CD14-positive monocyte (primary cell): ENCODE measurements around the gene ENTPD7. TPM values are rescaled to one million over a fixed set of nuclear protein-coding genes. Genes with fewer than 3 reads are reported as not detected.
A peak's percentile ranks its signal among the peaks of the same experiment; 100 is the strongest.

ENCODE experiments used
- DNase-seq, 3 donors: peaks; one replicate each; pipeline ENCODE4 v3.0.0-alpha.2; 2011 to 2022
- H2AFZ ChIP-seq: 2 replicates; pipeline ENCODE4 v1.6.0; 2012; ENCODE audit warnings: mild to moderate bottlenecking, low read depth, low read length, inconsistent platforms; ENCODE audit not compliant: insufficient read depth, poor library complexity, severe bottlenecking
- H3K27ac ChIP-seq, 2 donors: 1 replicate in 1 of 2; 2 replicates in 1 of 2; pipeline ENCODE4 v1.5.1; 2012 to 2013; ENCODE audit warnings: low read length in 2 of 2, control low read depth in 1 of 2, inconsistent platforms in 1 of 2, low read depth in 1 of 2, mild to moderate bottlenecking in 1 of 2
- H3K27me3 ChIP-seq, 2 donors: one replicate each; pipeline versions ENCODE4 v1.6.0 to v1.6.1; 2011 to 2013; ENCODE audit warnings: low read length in 2 of 2; ENCODE audit not compliant: control insufficient read depth in 2 of 2, insufficient read depth in 2 of 2
- H3K36me3 ChIP-seq, 2 donors: replicated peaks in 1 of 2; 1 replicate in 1 of 2; 2 replicates in 1 of 2; pipeline versions ENCODE4 v1.5.1 to v1.6.1; 2012 to 2013; ENCODE audit warnings: low read length in 2 of 2, control low read depth in 1 of 2, inconsistent platforms in 1 of 2, mild to moderate bottlenecking in 1 of 2; ENCODE audit not compliant: insufficient read depth in 2 of 2, control insufficient read depth in 1 of 2
- H3K4me1 ChIP-seq, 2 donors: 1 replicate in 1 of 2; 2 replicates in 1 of 2; pipeline versions ENCODE4 v1.5.1 to v1.6.1; 2012 to 2013; ENCODE audit warnings: low read length in 2 of 2, control low read depth in 1 of 2, inconsistent platforms in 1 of 2, mild to moderate bottlenecking in 1 of 2, moderate library complexity in 1 of 2; ENCODE audit not compliant: insufficient read depth in 2 of 2, control insufficient read depth in 1 of 2
- H3K4me2 ChIP-seq: replicated peaks from 2 replicates; pipeline ENCODE3; 2012; ENCODE audit warnings: low read length, moderate library complexity, mild to moderate bottlenecking; ENCODE audit not compliant: poor library complexity, severe bottlenecking; ENCODE audit errors: extremely low read depth
- H3K4me3 ChIP-seq, 3 experiments: fragments of 200-600 bp in 1 of 3; sonication (generic) in 1 of 3; replicated peaks in 1 of 3; 1 replicate in 2 of 3; 2 replicates in 1 of 3; pipeline ENCODE4 v1.5.1; 2011 to 2013; ENCODE audit warnings: low read length in 3 of 3, mild to moderate bottlenecking in 3 of 3, control low read depth in 2 of 3, low read depth in 2 of 3, inconsistent platforms in 1 of 3, moderate library complexity in 1 of 3
- H3K79me2 ChIP-seq: 2 replicates; pipeline ENCODE4 v1.6.0; 2012; ENCODE audit warnings: mild to moderate bottlenecking, control low read depth, inconsistent platforms, low read length, moderate library complexity; ENCODE audit not compliant: insufficient read depth
- H3K9ac ChIP-seq: 2 replicates; pipeline ENCODE4 v1.6.0; 2017; ENCODE audit warnings: low read length, mild to moderate bottlenecking; ENCODE audit not compliant: insufficient read depth, poor library complexity, severe bottlenecking
- H3K9me3 ChIP-seq, 2 donors: replicated peaks in 1 of 2; 1 replicate in 1 of 2; 2 replicates in 1 of 2; pipeline versions ENCODE4 v1.5.1 to v1.6.1; 2012 to 2013; ENCODE audit warnings: low read length in 2 of 2, control low read depth in 1 of 2; ENCODE audit not compliant: control insufficient read depth in 1 of 2, insufficient read depth in 1 of 2
- H4K20me1 ChIP-seq: 2 replicates; pipeline ENCODE4 v1.6.0; 2012; ENCODE audit warnings: mild to moderate bottlenecking, low read length, control low read depth, moderate library complexity; ENCODE audit not compliant: insufficient read depth
- H3K27ac Mint-ChIP-seq, 7 donors: one replicate each; pipeline ENCODE4 v1.8.0; 2020; ENCODE audit warnings: mild to moderate bottlenecking in 7 of 7, mixed read lengths in 7 of 7, moderate library complexity in 6 of 7, inconsistent platforms in 2 of 7
- H3K27me3 Mint-ChIP-seq, 3 donors: one replicate each; pipeline ENCODE4 v1.8.0; 2021 to 2022; ENCODE audit warnings: low read depth in 3 of 3, mild to moderate bottlenecking in 3 of 3, mixed read lengths in 3 of 3, moderate library complexity in 3 of 3, inconsistent platforms in 1 of 3
- H3K36me3 Mint-ChIP-seq, 2 donors: one replicate each; pipeline ENCODE4 v1.8.0; 2020; ENCODE audit warnings: mixed read lengths in 2 of 2, inconsistent platforms in 1 of 2, mild to moderate bottlenecking in 1 of 2
- H3K4me1 Mint-ChIP-seq: one replicate; pipeline ENCODE4 v1.8.0; 2020; ENCODE audit warnings: mild to moderate bottlenecking, mixed read lengths
- H3K4me3 Mint-ChIP-seq, 2 donors: one replicate each; pipeline ENCODE4 v1.8.0; 2020; ENCODE audit warnings: mild to moderate bottlenecking in 2 of 2, mixed read lengths in 2 of 2, moderate library complexity in 1 of 2
- H3K9me3 Mint-ChIP-seq, 7 donors: one replicate each; pipeline ENCODE4 v1.8.0; 2020 to 2022; ENCODE audit warnings: mixed read lengths in 7 of 7, mild to moderate bottlenecking in 6 of 7, moderate library complexity in 6 of 7, inconsistent platforms in 2 of 7
- CTCF ChIP-seq: fragments of 200-600 bp; IDR thresholded peaks from one replicate; pipeline ENCODE4 v1.8.0; 2022; ENCODE audit warnings: antibody characterized with exemption, mild to moderate bottlenecking
- WGBS: methylation state at CpG from one replicate; pipeline ENCODE4 v1.1.5; 2013; ENCODE audit warnings: missing lambda C conversion rate; ENCODE audit not compliant: insufficient coverage; 5-methylcytosine and 5-hydroxymethylcytosine counted together
- intact Hi-C, 2 donors: fragments of 100-400 bp; cut with micrococcal nuclease; formaldehyde crosslinking; loops; one replicate each; pipeline versions ENCODE4 v1.15.0 to v1.15.1; 2023
- polyA plus RNA-seq, 3 donors: library from polyadenylated mRNA; depleted of rRNA in 1 of 3; unstranded in 2 of 3; stranded (reverse) in 1 of 3; fragments of 300-500 nt in 2 of 3; fragments of >200 nt in 1 of 3; fragmentation: Illumina TruSeq in 2 of 3; gene quantifications; 1 replicate in 2 of 3; 2 replicates in 1 of 3; pipeline ENCODE4 v1.2.3, GENCODE V29; 2012 to 2021

Gene ENTPD7
- polyA plus RNA-seq, 3 donors: 1.2 to 2.9 (median 2.2) TPM

DNA sequence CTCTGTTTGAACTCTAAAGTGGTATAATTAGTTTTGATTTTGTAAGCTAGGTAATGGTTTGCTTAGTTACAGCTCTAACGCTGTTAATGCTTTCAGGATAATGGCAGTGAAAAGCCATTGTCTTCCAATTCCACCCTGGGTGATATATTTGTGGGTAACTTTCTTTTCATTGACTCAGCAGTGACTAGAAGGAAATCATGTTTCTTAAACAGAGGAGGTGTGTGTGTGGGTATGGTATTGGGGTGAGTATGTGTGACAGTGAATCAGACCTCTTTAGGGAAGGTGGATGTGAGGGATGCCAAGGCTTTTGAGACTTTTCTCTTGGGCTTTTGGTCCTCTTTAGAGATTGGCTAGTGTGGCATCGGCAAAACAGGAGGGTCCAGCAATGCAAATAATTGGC lies 13.6 kb downstream of the ENTPD7 start:
- peak overlapping the region in 4 of 7 donors; percentile 3 to 21 (median 13) for H3K27ac Mint-ChIP-seq
- peaks cover 6 to 15% of the 10 kb centered on the region in 2 donors for H3K36me3 Mint-ChIP-seq
- H3K4me1 Mint-ChIP-seq: peaks cover 31% of the 10 kb centered on the region
- DNase-seq: peak in 1 of 3 donors; percentile 12
- H3K4me3 Mint-ChIP-seq: no peak overlapping the region
- intact Hi-C loops: no loop called here
- Histone ChIP-seq H3K9me3 (no peaks in the 10 kb centered on the region), H2AFZ (no peak overlapping the region), H3K36me3 (peaks cover 3 to 7% of the 10 kb centered on the region in 2 donors), H3K9ac (no peak overlapping the region), H3K4me3 (no peak overlapping the region), H3K27me3 (no peaks in the 10 kb centered on the region), H3K4me2 (no peak overlapping the region), H3K79me2 (no peaks in the 10 kb centered on the region), H4K20me1 (no peaks in the 10 kb centered on the region), H3K4me1 (peaks cover 21 to 27% of the 10 kb centered on the region in 2 donors), H3K27ac (peak overlapping the region in 1 of 2 donors; percentile 10)
- no peak for TF ChIP-seq CTCF
- no peaks in the 10 kb centered on the region for H3K27me3 Mint-ChIP-seq
- 100% methylated on average over 1 of the region's 2 CpGs for WGBS
- peaks cover 0 to 3% (median 0%) of the 10 kb centered on the region in 7 donors for H3K9me3 Mint-ChIP-seq

GRCh38 chr10:99673492-99673891 lies 14.2 kb downstream of the ENTPD7 start:
- no peaks in the 10 kb centered on the region for H3K79me2 ChIP-seq
- no peak overlapping the region for H3K4me3 ChIP-seq
- no peak overlapping the region for H3K9ac ChIP-seq
- Mint-ChIP-seq H3K27ac (peak overlapping the region in 4 of 7 donors; percentile 5 to 88 (median 54)), H3K4me1 (peaks cover 31% of the 10 kb centered on the region), H3K36me3 (peaks cover 6 to 15% of the 10 kb centered on the region in 2 donors), H3K27me3 (no peaks in the 10 kb centered on the region), H3K9me3 (peaks cover 0 to 3% (median 0%) of the 10 kb centered on the region in 7 donors), H3K4me3 (no peak overlapping the region)
- no peak for TF ChIP-seq CTCF
- H3K36me3 ChIP-seq: peaks cover 3 to 7% of the 10 kb centered on the region in 2 donors
- H3K9me3 ChIP-seq: no peaks in the 10 kb centered on the region
- peaks cover 21 to 27% of the 10 kb centered on the region in 2 donors for H3K4me1 ChIP-seq
- intact Hi-C loops: no loop called here
- no peak overlapping the region for H2AFZ ChIP-seq
- WGBS: no CpG with 5 or more reads among the region's 2 CpGs
- no peaks in the 10 kb centered on the region for H4K20me1 ChIP-seq
- peak in 2 of 3 donors; percentile 14 to 16 for DNase-seq
- H3K4me2 ChIP-seq: no peak overlapping the region
- peak overlapping the region in 1 of 2 donors; percentile 10 for H3K27ac ChIP-seq
- no peaks in the 10 kb centered on the region for H3K27me3 ChIP-seq
